Fibroblast of upper back skin (primary cell): Measurements from ENCODE around the gene UBTF.

ENCODE experiments used
- DNase-seq: peaks from one replicate; pipeline ENCODE4 v3.0.0-alpha.2; 2013

The UBTF gene

GRCh38 chr17:44197107-44197506 lies 22.4 kb downstream of the UBTF start:
- no peak for DNase-seq

DNA sequence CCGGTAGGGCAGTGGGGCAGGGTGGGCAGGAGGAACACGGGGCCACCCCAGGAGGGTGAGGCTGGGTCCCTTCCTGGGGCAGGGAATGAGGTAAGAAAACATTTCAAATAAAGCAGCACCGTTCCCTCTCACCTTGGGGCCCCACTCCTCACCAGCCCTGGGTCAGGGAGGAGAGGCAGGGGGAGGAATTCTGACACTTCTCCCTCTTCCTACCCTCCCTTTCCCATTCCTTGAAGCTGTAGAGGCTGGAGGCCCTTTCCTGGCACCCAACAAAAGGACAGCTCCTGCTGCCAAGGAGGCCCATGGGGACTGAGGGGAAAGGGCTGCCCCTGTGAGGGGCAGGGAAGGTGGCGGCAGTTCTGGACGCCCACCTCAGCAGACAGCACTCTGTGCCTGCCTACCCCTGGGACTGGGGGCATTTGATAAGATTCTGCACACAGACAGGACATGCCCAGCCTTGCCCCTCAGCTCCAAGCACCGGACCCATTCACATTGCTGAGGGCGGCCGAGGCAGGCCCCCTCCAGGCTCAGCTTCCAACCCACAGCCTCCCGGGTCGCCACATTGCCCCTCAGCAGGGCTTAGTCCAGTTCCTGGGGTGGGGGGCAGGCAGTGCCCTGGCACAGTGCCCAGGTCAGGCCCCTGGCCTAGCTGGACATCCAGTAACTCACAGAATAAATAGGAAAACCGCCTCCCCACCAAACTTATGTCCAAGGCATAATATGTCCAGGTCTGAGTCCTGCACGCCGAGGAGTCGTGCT lies 26.0 kb downstream of the UBTF start:
- DNase-seq: no peak

GRCh38 chr17:44192750-44193149 lies 26.7 kb downstream of the UBTF start:
- no peak for DNase-seq

GRCh38 chr17:44191941-44192496 lies 27.5 kb downstream of the UBTF start:
- DNase-seq: no peak

DNA sequence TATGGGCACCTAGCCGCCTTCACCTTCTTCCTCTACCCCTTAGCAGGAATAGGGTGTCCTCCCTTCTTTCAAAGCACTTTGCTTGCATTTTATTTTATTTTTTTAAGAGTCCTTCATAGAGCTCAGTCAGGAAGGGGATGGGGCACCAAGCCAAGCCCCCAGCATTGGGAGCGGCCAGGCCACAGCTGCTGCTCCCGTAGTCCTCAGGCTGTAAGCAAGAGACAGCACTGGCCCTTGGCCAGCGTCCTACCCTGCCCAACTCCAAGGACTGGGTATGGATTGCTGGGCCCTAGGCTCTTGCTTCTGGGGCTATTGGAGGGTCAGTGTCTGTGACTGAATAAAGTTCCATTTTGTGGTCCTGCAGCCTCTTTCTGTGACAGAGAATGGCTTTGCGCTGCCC lies 28.1 kb downstream of the UBTF start:
- no peak for DNase-seq

DNA sequence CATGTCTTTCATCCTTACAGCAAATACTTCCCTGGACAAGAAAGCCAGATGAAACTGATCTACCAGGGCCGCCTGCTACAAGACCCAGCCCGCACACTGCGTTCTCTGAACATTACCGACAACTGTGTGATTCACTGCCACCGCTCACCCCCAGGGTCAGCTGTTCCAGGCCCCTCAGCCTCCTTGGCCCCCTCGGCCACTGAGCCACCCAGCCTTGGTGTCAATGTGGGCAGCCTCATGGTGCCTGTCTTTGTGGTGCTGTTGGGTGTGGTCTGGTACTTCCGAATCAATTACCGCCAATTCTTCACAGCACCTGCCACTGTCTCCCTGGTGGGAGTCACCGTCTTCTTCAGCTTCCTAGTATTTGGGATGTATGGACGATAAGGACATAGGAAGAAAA lies 29.0 kb downstream of the UBTF start:
- DNase-seq: no peak

- DNase-seq: no peak
Observed at GRCh38 chr17:44188576-44189403, 30.7 kb downstream of the UBTF start.

- DNase-seq: peak; percentile 25
Observed at GRCh38 chr17:44187131-44187899, 32.2 kb downstream of the UBTF start.

GRCh38 chr17:44186307-44187130 lies 33.0 kb downstream of the UBTF start, which contains the start of gene TMUB2:
Gene TMUB2, plus strand, starts transcription at chr17:44186972. Its CDS starts 737 bp downstream, at chr17:44187709.
- peak; percentile 99 for DNase-seq

DNA sequence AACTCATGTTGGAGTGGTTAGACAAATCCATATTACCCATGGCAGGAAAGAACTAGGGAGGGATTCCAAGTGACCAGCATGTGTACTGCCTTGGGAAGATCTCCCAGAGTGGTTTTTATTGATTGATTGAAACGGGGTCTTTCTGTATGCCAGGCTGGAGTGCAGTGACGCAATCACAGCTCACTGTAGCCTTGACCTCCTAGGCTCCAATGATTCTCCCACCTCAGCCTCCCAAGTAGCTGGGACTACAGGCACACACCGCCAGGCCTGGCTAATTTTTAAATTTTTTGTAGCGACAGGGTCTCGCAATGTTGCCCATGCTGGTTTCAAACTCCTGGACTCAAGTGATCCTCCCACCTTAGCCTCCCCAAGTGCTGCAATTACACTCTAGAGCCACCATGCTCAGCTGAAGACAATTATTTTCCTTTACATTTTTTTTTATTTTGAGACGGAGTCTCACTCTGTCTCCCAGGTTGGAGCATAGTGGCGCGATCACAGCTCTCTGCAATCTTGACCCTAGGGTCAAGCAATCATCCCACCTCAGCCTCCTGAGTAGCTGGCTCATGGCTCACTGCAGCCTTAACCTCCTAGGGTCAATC lies 35.2 kb downstream of the UBTF start:
- no peak for DNase-seq

GRCh38 chr17:44183024-44183423 lies 36.5 kb downstream of the UBTF start:
- DNase-seq: no peak

DNA sequence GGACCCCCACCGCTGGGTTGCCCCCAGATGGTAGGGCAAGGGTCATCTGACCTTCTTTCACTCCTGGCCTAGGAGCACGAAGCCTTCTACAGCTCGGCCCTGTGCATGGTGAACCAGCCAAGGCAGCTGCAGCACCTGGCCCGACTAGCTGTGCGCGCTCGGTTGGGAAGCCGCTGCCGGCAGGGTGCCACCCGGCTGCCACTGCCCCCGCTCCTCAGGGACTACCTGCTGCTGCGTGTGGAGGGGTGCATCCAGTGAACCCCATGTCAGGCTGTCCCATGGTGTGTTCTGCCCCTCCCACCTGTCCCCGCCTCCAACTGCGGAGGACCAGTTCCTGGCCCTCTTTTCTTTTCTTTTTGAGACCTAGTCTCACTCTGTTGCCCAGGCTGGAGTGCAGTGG lies 41.3 kb downstream of the UBTF start:
- DNase-seq: no peak

DNA sequence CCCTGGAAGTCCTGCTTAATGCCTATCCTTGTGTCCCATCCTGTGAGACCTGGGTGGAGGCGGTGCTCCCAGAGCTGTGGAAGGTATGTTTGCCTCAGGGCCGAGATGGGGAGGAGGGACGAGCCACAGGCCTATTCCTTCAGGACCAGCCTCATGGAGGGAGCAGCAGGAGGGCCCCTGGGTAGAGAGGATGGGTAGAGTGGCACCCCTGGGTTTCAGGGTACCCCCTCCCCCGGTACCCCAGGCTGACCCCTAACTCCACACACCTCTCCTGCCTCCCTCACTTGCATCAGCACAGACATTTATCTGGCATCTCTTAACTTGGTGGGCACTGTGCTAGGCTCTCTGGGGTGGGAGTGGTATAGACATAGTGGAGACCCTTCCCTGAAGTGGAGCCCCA lies 41.8 kb downstream of the UBTF start:
- no peak for DNase-seq

DNA sequence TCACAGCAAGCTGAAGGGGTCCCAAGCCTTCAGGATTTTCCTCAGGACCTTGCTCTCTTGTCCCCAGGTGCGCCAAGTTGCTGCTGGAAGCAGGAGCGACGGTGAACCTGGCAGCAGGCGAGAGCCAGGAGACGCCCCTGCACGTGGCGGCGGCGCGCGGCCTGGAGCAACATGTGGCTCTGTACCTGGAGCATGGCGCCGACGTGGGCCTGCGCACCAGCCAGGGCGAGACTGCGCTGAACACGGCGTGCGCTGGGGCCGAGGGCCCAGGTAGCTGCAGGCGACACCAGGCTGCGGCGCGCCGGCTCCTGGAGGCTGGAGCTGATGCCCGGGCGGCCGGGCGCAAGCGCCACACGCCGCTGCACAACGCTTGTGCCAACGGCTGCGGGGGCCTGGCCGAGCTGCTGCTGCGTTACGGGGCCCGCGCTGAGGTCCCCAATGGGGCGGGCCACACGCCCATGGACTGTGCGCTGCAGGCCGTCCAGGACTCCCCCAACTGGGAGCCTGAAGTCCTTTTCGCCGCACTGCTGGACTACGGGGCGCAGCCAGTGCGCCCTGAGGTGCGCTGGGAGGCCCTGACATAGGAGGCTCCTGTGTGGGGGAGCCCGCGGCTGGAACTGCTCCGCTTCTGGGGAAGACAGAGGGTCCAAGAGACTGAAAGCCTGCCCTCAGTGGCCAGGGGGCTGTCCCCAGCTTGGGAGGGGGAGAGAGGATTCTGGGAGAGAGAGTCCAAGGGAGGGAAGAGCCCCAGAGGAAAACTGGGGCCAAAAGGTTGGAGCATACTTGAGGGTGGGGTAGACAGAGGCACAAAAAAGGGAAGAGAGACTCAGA lies 42.6 kb downstream of the UBTF start:
- DNase-seq: no peak

DNA sequence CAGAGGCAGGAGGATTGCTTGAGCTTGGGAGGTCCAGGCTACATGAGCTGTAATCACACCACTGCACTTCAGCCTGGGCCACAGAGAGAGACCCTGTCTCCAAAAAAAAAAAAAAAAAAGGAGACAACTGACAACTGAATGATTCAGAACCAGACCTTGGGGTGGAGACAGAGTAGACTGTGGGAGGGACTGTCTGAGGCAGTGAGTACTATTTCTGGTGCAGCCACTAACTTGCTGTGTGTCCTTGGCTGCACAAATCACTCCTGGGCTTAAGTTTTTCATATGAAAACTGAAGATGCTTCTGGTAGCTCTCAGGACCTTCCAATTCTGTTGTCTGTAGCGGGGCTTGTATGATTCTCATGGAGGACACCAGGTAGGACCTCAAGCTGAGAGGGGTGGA lies 43.2 kb downstream of the UBTF start:
- DNase-seq: no peak

GRCh38 chr17:44174427-44174826 lies 45.0 kb downstream of the UBTF start:
- no peak for DNase-seq

GRCh38 chr17:44171931-44172455 lies 47.5 kb downstream of the UBTF start:
- DNase-seq: no peak

DNA sequence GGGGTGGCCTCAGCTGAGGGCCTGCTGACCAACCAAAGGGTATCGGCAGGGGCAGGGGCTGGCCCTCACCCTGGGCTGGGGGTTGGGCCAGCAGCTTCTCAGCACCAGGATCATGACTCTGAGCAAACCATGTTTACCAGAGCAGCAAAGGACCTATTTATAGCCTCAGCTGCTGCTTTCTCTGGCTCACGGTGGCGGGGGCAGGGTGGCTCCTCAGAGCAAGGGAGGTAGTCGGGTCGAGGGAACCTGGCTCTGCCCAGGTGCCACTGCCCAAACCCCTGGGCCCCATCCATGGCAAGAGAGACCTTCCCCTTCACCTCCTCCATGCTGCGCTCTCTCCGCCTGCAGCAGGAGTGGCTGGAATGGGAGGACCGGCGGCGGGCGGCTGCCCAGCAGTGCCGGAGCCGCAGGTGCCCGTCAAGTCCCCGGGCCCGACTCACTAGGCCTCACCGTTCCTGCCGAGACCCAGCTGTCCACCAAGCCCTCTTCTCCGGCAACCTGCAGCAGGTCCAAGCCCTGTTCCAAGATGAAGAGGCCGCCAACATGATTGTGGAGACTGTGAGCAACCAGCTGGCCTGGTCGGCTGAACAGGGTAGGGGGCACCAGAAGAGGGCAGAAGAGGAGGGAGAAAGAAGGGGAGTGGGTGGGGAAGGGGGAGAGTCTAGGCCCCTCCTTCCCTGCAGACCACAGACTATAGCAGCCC lies 48.8 kb downstream of the UBTF start, which contains the start of gene ASB16:
Gene ASB16 (plus strand): TSS at position 206 of the 703 bp plus-strand sequence. CDS start 86 bp downstream, at position 292.
- no peak for DNase-seq

GRCh38 chr17:44170135-44170498 lies 49.4 kb downstream of the UBTF start:
- DNase-seq: no peak
